ENCODE results near the gene PLK3.

PLK3 gene

DNA sequence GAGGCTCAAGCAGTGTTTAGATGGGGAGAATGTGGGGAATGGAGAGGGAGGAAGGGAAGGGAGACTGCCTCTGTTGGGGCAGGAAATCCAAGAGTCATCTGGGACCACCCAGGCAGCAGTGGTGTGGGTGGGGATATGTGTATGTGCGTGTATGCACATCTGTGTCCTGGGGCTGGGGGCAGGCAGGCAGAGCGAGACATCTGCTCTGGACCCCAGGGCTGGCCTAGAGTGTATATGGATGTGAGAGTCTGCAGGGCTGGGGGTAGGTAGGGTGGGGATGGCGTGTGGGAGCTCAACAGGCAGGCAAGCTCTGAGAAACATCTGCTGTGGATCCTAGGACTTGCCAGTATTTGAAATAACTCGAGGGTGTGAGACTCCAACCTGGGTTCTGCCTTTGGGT is 39.4 kb downstream of the PLK3 start:
- peaks cover 1% of the 10 kb centered on the region for H3K9me3 Mint-ChIP-seq
- H3K4me3 Mint-ChIP-seq = no peak overlapping the region
- no peak for DNase-seq
- peaks cover 1% of the 10 kb centered on the region for H3K36me3 Mint-ChIP-seq (ENCODE audit: low read depth)
- TF ChIP-seq, protein P1, sequence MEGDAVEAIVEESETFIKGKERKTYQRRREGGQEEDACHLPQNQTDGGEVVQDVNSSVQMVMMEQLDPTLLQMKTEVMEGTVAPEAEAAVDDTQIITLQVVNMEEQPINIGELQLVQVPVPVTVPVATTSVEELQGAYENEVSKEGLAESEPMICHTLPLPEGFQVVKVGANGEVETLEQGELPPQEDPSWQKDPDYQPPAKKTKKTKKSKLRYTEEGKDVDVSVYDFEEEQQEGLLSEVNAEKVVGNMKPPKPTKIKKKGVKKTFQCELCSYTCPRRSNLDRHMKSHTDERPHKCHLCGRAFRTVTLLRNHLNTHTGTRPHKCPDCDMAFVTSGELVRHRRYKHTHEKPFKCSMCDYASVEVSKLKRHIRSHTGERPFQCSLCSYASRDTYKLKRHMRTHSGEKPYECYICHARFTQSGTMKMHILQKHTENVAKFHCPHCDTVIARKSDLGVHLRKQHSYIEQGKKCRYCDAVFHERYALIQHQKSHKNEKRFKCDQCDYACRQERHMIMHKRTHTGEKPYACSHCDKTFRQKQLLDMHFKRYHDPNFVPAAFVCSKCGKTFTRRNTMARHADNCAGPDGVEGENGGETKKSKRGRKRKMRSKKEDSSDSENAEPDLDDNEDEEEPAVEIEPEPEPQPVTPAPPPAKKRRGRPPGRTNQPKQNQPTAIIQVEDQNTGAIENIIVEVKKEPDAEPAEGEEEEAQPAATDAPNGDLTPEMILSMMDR (IDR thresholded peaks at IDR 0.05) = no peak
- H3K27ac Mint-ChIP-seq = no peak overlapping the region
- peaks cover 30% of the 10 kb centered on the region for H3K4me1 Mint-ChIP-seq
- peaks cover 22% of the 10 kb centered on the region for H3K27me3 Mint-ChIP-seq (ENCODE audit: low read depth, poor library complexity)

DNA sequence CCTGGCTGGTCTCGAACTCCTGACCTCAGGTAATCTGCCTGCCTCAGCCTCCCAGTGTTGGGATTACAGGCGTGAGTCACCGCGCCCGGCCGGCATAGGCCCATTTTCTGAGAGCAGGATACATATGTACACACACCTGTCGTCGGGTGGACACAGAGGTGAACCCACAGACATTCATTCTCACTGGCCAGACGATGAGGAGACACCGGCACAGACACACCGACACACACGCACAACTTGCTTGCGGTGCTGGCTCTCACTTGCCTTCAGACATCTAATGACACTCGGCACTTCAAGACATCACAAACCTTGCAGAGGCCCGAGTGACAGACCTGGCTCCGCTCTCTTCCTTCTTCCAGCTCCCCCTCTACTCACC is 42.3 kb downstream of the PLK3 start:
- DNase-seq = no peak
- peaks cover 3% of the 10 kb centered on the region for H3K9me3 Mint-ChIP-seq
- TF ChIP-seq, protein P1 (IDR thresholded peaks at IDR 0.05) = no peak
- peaks cover 4% of the 10 kb centered on the region for H3K36me3 Mint-ChIP-seq (ENCODE audit: low read depth)
- peaks cover 14% of the 10 kb centered on the region for H3K4me1 Mint-ChIP-seq
- peak overlapping the region; percentile 77 for H3K4me3 Mint-ChIP-seq
- no peak overlapping the region for H3K27ac Mint-ChIP-seq
- peaks cover 26% of the 10 kb centered on the region for H3K27me3 Mint-ChIP-seq (ENCODE audit: low read depth, poor library complexity)

DNA sequence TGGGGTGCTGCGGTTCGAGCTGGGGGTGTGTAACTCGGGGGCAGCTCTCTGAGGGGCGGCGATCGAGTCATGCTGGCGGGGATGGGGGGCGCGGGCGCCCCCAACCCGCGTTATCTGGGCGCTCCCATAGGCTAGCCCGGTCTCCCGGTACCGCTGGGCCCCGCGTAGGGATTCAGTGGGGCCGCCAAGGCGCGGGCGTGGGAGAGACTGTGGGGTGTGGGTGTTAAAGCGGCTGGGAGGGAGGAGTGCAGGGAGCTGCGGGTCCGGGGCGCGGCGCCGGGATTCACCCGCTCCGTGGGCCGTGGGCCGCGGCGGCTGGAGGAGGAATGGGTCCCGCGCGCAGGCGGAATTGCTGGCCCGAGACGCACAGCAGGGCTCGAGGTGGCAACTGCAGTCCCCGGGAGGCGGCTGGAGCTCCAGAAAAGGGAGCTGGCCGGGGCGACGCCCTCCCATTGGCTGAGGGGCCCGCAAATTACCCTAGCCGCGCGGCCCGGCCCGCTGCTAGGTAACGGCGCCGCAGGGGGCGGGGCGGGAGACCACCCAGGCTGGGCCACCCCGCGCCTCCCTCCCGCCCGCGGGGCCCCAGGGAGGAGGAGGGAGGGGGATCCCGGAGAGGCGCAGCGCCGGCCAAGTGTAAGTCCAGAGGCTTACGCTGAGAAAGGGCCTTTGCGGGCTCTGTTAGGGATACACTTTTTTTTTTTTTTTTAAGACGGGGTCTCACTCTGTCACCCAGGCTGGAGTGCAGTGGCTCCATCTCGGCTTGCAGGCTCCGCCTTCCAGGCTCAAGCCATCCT is 42.9 kb downstream of the PLK3 start, which contains the start of gene PTCH2:
Gene PTCH2 (minus strand): TSS at position 392 of the 794 bp plus-strand sequence. CDS start 321 bp downstream, at position 71.
- H3K36me3 Mint-ChIP-seq (ENCODE audit: low read depth) = peaks cover 4% of the 10 kb centered on the region
- TF ChIP-seq, protein P1 (IDR thresholded peaks at IDR 0.05) = no peak
- peak; percentile 96 for DNase-seq

DNA sequence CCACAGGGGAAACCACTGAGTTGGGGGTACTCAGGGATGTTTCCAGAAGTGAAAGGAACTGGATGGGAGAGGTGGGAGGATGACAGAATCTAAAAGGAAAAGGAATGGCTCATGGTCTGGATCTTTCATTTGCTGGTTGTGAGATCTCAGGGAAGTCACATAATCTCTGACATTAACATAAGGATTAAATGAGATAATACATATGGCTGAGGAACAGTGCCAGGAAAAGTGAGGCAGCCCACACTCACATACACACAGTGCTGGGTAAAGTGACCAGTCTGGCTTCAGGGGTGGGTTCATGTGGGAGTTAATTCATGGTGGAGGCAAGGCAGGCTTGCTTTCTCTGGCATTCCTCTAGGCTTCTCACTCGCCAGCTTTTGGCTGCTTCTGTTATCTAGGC is 46.8 kb downstream of the PLK3 start:
- DNase-seq = no peak
- peaks cover 25% of the 10 kb centered on the region for H3K4me1 Mint-ChIP-seq
- TF ChIP-seq, protein P1 (IDR thresholded peaks at IDR 0.05) = no peak
- peaks cover 15% of the 10 kb centered on the region for H3K27me3 Mint-ChIP-seq (ENCODE audit: low read depth, poor library complexity)
- no peak overlapping the region for H3K4me3 Mint-ChIP-seq
- H3K36me3 Mint-ChIP-seq (ENCODE audit: low read depth) = peaks cover 4% of the 10 kb centered on the region
- peaks cover 3% of the 10 kb centered on the region for H3K9me3 Mint-ChIP-seq
- H3K27ac Mint-ChIP-seq = peak overlapping the region; percentile 51

More for the DNA sequence above, 42.9 kb downstream of the PLK3 start, which contains the start of gene PTCH2:
- Mint-ChIP-seq H3K4me3 (peak within 1 kb of the TSS; percentile 77), H3K27ac (no peak within 1 kb of the TSS), H3K4me1 (peaks cover 18% of the 10 kb centered on the region), H3K9me3 (peaks cover 3% of the 10 kb centered on the region), H3K27me3 (ENCODE audit: low read depth, poor library complexity) (peaks cover 26% of the 10 kb centered on the region)

DNA sequence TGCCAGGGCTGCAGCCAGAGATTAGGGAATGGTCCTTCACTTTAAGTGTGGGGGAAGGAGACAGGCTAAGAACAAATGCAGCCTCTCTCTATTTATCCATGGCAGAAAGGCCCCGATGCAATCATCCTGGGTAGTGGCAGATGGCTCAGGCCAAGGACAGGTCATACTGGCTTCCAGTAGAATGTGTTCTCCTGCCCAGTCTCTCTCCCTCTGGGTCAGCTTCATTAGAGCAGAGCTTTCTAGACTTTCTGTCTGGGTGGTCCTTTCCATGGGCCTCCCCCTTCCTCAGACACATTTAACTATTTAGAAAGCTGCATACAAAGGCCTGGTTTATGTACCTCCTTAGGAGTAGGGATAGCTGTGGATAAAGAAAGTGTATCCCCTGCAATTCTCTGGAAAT is 47.7 kb downstream of the PLK3 start:
- Mint-ChIP-seq H3K27ac (no peak overlapping the region), H3K4me1 (peaks cover 25% of the 10 kb centered on the region), H3K36me3 (ENCODE audit: low read depth) (peaks cover 11% of the 10 kb centered on the region), H3K4me3 (no peak overlapping the region), H3K9me3 (peaks cover 3% of the 10 kb centered on the region), H3K27me3 (ENCODE audit: low read depth, poor library complexity) (peaks cover 9% of the 10 kb centered on the region)
- TF ChIP-seq, protein P1 (IDR thresholded peaks at IDR 0.05) = no peak
- no peak for DNase-seq

Measured in nephron progenitor cell (in vitro differentiated cells).